ENCODE data around the gene CELF5.
A peak's percentile ranks its signal among the peaks of the same experiment; 100 is the strongest.

CELF5 gene

DNA sequence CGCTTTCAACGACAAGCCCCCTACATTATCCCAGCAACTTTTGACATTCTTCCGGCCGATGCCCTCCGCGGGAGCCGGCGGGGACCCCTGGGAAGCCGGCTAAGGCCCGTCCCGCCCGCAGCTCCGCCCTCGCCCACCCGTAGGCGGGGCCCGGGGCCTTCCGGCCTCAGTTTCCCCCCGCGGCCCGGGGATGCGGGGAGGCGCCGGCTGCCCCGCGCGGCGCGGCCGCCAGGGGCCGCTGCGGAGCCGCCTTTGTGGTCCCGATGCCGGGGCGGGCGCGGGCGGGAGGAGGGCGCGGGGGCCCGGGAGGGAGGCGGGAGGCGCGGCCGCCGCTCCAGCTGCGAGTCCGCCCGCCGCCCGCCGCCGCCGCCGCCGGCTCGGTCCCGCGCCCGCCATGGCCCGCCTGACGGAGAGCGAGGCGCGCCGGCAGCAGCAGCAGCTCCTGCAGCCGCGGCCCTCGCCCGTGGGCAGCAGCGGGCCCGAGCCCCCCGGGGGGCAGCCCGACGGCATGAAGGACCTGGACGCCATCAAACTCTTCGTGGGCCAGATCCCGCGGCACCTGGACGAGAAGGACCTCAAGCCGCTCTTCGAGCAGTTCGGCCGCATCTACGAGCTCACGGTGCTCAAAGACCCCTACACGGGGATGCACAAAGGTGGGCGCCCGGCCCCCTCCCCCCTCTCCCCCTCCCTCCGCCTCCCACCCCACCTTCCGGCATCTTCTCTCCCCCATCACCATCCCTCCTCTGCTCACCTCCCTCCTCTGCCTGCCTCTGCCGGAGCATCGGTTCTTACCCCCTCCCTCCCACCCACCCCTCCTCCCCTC, at the start of gene CELF5:
TSS of gene CELF5 (plus strand) at position 316 of the 823 bp plus-strand sequence. CDS start at position 395, 79 bp downstream.
- in situ Hi-C loops (cut with MboI; ENCODE audit: low pct_unique_long_range_greater_than_20kb, low sequenced_read_pairs): no loop called here
- no peak for DNase-seq

DNA sequence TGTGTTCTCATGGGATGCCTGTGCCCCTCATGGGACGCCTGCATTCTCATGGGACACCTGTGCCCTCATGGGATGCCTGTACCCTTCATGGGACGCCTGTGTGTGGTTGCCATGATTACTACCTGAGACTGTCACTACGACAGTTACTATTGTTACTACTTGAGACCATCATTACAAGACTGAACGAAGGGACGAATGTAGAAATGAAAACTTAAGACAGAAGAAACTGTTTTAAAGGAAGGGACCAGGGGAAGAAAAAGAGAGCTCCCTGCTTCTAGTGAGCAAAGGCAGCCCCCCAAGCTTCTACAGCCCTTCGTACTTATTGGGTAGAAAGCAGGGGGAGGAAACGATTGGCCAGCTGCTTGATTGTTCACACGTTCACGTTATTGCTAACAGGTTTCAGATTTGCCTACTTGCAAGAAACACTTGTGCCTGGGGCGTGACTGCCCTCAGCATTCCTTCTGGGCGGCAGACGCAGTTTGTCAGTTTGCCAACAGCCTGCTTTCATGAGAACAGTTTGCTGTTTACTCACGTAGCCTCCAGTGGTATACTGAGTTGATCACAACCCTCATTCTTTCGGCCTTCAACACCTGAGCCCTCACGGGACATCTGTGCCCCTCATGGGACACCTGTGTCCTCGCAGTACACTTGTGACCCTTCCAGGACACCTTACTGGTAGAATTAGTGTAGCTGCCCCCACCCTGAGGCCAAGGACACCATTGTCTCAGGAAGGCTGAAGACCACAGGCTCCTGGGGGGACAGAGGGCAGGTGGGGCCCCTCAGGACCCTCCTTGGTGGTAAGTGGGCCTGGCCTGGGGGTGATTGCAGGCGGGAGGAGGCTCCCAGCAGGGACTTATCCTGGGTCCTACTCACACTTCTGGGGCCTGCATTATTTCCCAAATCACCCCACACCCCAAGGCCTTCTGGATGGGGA, 48.4 kb upstream of the CELF5 start:
- DNase-seq: no peak
- in situ Hi-C loops (cut with MboI; ENCODE audit: low pct_unique_long_range_greater_than_20kb, low sequenced_read_pairs): no loop called here

DNA sequence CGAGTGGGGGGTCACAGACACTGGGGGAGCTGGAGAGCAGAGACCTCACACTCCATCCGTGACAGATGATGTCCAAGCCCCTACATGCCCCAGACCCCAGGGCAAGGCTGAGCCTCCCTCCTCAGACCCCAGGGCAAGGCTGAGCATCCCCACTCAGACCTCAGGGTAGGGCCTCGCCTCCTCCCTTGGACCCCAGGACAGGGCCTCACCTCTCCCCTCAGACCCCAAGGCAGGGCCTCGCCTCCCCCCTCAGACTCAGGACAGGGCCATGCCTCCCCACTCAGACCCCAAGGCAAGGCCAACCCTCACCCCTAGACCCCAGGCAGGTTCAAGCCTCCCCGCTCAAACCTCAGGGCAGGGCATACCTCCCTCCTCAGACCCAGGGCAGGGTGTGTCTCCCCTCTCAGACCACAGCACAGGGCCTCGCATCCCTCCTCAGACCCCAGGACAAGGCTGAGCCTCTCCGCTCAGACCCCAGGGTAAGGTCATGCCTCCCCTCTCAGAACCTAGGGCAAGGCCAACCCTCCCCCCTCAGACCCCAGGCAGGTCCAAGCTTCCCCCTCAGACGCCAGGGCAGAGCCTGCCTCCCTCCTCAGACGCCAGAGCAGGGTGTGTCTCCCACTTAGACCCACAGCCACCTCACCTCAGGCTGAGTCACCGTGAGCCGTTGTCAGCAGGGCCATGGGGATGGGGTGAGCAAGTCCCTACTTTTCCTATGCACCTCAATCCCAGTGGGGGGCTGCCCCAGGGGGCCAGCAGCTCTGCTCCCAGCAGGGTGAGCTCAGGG, 47.6 kb upstream of the CELF5 start:
- in situ Hi-C loops (cut with MboI; ENCODE audit: low pct_unique_long_range_greater_than_20kb, low sequenced_read_pairs): no loop called here
- no peak for DNase-seq

DNA sequence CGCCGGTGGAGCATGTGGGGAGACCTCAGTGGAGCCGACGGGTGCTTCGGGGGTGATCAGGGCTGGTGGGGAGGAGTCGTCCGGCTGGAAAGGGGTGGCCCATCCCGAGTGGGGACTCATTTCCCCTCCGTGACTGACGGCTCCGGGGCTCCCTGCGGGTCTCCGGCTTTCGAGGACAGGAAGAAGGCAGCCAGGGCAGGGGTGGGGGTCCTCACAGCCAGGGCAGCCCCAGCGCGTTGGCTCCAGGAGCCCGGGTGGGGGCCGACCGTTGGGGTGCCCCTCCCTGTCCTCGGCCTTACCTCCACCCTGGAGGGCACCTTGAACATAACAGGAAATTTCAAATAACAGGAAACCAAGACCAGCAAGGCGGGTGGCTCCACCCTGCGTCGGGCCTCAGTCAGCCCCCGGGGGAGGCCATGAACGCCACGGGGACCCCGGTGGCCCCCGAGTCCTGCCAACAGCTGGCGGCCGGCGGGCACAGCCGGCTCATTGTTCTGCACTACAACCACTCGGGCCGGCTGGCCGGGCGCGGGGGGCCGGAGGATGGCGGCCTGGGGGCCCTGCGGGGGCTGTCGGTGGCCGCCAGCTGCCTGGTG, 46.0 kb upstream of the CELF5 start, which contains the start of gene S1PR4:
TSS of gene S1PR4 (plus strand) at position 393 of the 596 bp plus-strand sequence. CDS start at position 417, 24 bp downstream.
- DNase-seq: peak; percentile 88
- in situ Hi-C loops (cut with MboI; ENCODE audit: low pct_unique_long_range_greater_than_20kb, low sequenced_read_pairs): no loop called here

DNA sequence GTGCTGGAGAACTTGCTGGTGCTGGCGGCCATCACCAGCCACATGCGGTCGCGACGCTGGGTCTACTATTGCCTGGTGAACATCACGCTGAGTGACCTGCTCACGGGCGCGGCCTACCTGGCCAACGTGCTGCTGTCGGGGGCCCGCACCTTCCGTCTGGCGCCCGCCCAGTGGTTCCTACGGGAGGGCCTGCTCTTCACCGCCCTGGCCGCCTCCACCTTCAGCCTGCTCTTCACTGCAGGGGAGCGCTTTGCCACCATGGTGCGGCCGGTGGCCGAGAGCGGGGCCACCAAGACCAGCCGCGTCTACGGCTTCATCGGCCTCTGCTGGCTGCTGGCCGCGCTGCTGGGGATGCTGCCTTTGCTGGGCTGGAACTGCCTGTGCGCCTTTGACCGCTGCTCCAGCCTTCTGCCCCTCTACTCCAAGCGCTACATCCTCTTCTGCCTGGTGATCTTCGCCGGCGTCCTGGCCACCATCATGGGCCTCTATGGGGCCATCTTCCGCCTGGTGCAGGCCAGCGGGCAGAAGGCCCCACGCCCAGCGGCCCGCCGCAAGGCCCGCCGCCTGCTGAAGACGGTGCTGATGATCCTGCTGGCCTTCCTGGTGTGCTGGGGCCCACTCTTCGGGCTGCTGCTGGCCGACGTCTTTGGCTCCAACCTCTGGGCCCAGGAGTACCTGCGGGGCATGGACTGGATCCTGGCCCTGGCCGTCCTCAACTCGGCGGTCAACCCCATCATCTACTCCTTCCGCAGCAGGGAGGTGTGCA, 45.3 kb upstream of the CELF5 start:
- in situ Hi-C loops (cut with MboI; ENCODE audit: low pct_unique_long_range_greater_than_20kb, low sequenced_read_pairs): no loop called here
- peak; percentile 45 for DNase-seq

DNA sequence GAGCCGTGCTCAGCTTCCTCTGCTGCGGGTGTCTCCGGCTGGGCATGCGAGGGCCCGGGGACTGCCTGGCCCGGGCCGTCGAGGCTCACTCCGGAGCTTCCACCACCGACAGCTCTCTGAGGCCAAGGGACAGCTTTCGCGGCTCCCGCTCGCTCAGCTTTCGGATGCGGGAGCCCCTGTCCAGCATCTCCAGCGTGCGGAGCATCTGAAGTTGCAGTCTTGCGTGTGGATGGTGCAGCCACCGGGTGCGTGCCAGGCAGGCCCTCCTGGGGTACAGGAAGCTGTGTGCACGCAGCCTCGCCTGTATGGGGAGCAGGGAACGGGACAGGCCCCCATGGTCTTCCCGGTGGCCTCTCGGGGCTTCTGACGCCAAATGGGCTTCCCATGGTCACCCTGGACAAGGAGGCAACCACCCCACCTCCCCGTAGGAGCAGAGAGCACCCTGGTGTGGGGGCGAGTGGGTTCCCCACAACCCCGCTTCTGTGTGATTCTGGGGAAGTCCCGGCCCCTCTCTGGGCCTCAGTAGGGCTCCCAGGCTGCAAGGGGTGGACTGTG, 44.6 kb upstream of the CELF5 start:
- in situ Hi-C loops (cut with MboI; ENCODE audit: low pct_unique_long_range_greater_than_20kb, low sequenced_read_pairs): no loop called here

DNA sequence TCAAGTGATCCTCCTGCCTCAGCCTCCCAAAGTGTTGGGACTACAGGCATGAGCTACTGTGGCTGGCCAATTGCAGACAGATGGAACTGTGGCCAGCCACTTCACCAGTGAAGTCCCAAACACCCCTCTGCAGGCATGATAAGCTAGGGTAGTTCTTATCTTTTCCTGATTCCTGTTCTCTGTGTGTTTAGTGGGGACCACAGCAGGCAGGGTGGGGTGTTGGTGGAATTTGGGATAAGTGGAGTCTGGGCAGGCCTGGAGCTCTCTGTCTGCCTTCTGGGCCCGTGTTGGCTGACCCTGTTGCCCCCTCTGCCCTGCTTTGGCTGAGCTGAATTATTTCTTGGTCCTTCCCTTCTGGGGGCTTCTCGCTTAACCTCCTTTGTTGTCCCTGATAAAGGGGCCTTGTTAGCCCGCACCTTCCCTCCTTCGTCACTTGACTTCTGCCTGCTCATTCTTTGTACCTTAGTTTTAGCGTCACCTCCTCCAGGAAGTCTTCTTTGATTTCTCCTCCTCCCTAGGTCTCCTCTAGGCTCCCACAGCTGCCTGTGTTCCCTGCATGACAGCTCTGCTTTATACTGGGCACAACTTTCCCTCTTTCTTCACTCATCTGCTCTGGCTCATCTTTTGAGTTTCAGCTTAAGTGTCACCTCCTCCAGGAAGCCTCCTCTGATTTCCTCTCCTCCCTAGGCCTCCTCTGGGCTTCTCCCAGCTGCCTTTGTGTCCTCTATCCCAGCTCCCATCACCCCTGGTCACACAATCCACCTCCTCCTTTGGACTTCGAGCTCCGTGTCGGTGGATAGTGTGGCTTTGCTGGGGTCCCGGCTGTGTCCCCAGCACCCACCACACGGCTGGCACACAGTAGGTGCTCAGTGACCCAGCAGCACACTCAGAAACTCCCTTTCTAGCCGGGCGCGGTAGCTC, 40.5 kb upstream of the CELF5 start:
- in situ Hi-C loops (cut with MboI; ENCODE audit: low pct_unique_long_range_greater_than_20kb, low sequenced_read_pairs): no loop called here
- DNase-seq: no peak

More for the DNA sequence above, 44.6 kb upstream of the CELF5 start:
- DNase-seq: peak; percentile 49

DNA sequence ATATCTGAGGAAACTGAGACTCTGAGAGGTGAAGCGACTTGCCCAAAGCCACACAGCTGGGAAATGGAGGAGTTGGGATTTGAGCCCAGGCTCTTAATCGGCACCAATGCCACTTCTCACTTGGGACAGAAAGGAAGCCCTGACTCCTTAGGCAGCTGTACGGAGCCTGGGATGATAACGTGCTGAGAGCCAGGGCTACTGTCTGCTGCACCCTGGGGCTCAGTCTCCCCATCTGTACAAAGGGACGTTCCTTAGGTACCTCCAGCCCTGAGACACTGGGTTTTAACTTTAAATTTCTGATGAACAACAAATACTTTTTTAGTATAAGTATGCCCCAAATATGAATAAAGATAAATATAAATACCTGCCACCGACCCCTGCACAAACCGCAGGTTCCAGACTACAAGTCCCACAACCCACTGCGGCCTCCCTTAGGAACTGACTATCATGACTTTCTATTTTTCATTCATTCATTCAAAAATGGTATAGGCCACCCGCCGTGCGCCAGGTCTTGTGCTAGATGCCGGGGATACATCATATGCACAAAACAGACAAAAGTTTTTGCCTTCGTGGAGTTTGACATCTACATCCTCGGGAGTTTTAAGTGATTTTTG, 39.5 kb upstream of the CELF5 start:
- in situ Hi-C loops (cut with MboI; ENCODE audit: low pct_unique_long_range_greater_than_20kb, low sequenced_read_pairs): no loop called here
- no peak for DNase-seq

DNA sequence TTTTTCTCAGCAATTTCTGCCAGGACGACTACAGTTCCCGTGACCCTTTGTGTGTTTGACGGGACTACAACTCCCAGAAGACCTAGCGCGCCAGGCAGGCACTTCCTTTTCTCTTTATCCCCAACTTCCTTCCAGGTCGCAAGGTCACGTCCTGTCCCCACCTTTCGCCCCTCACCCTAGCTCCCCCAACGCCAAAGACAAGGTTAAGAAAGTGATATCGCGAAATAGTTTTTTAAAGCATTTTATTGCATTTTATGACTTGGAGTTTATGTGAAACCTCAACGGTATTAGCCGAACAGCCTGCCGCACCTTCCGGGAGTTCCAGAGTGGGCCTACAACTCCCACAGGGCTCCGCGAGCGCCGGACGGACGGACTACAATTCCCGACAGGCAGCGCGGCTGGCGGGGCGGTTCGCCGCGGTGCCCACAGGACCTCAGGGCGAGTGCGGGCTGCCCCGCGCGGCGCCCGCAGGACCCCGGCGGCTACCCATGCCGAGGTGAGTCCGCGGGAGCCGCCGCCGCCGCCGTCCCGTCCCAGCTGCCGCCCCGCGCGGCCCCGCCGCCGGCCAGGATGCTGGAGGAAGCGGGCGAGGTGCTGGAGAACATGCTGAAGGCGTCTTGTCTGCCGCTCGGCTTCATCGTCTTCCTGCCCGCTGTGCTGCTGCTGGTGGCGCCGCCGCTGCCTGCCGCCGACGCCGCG, 38.9 kb upstream of the CELF5 start, which contains the start of gene NCLN:
TSS of gene NCLN (plus strand) at position 470 of the 699 bp plus-strand sequence. CDS start at position 571, 101 bp downstream.
- DNase-seq: peak; percentile 96
- in situ Hi-C loops (cut with MboI; ENCODE audit: low pct_unique_long_range_greater_than_20kb, low sequenced_read_pairs): no loop called here

DNA sequence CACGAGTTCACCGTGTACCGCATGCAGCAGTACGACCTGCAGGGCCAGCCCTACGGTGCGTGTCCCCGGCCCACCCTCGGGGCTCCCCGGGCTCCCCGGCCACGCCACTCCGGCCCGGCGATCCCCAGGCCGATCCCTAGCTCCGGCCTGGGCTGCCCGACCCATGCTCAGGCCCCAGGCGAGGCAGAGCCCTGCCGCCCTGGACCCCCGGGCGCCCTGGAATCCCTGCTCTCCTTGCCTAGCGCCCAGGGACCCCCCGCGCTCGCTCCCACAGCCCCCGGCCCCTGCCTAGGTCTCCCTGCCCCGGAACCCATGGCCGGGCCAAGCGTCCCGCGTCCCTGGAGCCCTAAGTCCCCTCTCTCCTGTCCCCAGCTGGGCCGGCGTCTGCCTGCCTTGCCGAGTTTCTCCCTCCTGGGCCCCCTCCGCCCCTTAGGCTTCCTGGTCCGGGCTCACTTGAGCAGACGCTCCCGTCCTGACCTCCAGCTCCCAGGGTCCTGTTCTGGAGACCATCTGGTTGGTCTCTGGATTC, 38.2 kb upstream of the CELF5 start:
- DNase-seq: no peak
- in situ Hi-C loops (cut with MboI; ENCODE audit: low pct_unique_long_range_greater_than_20kb, low sequenced_read_pairs): no loop called here

DNA sequence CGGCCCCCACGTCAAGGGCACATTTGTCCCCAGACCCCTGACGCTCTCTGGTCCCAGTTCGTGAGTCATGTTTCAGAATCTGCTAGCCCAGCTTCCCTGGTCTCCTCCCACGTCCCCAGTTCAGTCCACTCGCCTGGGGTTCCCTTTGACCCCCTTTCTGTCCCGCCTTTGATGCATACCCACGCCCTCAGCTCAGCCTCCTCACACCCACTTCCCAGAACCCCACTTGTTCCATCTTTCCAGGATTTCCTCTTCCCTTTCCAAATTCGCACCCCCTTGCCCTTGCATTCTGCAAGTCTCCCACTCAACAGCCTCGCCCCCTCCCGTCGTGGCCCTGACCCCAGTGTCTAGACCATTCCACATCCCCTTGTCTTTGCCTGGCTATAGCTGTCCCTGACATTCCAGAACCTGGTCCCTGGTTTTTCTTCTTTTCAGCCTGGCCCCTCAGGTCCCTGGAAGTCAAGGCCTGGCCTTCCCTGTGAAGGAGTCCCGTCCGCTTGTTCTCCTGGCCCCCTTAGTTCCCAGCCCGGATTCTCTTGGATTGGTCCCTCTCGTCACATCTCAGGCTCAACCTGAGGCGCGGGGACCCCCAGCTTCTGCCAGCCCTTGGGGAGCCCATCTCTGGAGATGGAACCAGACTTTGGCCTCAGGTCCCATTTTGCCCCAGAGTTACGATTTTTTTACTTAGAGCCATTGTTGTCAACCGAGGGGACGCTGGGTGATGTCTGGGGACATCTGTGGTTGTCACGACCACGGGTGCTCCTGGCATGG, 37.4 kb upstream of the CELF5 start:
- DNase-seq: no peak
- in situ Hi-C loops (cut with MboI; ENCODE audit: low pct_unique_long_range_greater_than_20kb, low sequenced_read_pairs): no loop called here

DNA sequence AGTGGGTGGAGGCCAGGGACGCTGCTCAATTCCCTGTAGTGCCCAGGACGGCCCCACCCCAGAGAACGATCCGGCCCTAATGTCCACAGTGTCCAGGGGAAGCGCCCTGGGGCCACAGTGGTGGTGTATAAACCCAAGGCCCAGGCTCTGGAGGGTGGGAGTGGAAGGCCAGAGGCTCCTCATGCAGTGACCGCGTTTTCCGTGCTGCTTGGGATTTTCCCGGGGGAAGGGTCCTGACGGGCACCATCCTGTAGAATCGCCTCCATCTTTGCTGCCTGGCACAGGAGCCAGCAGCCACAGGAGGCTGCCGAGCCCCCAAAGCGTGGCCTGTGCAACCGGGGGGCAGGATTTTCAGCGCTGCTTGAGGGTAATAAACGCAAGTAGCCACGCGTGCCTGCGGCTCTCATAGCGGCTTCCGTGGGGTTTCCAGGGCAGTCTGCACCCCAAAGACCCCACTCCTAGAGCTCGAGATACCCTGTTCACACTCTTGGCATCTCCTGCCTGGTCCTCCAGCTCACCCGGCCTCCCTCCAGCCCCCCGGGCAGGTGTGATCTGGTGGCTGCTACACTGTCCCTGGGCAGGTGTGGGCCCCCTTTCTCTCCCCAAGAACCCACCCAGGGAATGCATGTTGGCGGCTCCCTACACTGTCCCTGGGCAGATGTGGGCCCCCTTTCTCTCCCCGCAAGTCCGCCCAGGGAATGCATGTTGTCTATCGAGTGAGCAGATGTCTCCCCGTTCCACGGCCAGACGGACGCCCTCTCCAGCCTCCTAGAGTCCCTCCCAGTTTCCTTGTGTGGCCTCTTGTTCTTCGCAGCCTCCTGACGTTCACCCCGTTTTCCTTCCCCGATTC, 36.6 kb upstream of the CELF5 start:
- no peak for DNase-seq
- in situ Hi-C loops (cut with MboI; ENCODE audit: low pct_unique_long_range_greater_than_20kb, low sequenced_read_pairs): no loop called here

DNA sequence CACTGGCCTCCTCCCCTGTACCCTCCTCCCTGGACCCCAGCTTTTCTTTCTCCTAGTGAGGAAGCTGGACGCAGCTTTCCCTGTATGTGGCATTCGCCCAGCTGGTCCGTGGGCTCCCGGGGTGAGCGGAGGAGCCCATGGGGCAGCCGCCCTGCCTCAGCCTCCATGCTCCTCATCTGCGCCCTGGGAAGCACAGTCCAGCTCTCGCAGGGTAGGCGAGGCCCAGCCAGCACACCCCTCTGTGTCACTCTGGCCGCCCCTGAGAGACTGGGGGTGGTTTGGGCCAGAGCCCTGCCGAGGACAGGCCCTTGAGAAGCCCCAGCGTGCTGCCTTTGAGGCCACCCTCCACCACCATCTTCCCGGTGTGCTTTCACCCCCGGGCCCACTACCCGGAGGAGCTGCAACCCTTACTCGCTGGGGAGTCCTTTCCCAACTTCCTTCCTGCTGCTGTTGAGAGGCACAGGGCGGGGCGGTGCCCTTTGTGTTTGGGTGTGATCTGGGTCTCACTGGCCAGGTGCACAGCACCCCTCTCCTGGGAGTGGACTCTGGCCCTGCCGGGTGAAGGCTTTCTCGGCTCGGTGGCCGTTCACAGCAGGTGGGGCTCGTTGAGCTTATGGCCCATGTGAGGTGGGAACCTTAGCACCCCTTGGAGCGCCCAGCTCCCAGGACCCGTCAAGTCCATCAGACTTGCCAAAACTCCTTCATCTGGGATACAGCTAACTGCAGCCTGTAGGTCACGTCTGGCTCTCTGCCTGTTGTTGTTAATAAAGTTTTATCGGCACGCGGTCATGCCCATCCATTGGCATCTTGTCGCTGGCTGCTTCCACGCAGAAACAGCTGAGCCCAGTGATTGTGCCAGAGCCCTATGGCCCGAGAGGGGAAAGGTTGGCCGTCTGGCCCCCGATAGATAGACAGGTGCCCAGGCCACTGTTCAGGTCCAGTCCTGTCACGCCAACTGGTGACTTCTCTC, 35.5 kb upstream of the CELF5 start:
- no peak for DNase-seq
- in situ Hi-C loops (cut with MboI; ENCODE audit: low pct_unique_long_range_greater_than_20kb, low sequenced_read_pairs): no loop called here
